OCI-LY3 (cell line): ENCODE measurements around the gene TAMM41.
"Not testable (repeated sequence)": the region's sequence is repeated elsewhere in the genome, so short reads cannot be mapped to it uniquely, and the experiment has no call there.

Experiments used
- H2AFZ ChIP-seq: fragments of 200-600, 300-600 bp; shearing (Covaris generic); 2 replicates; pipeline ENCODE4 v1.6.0; 2014; ENCODE audit warnings: antibody characterized with exemption, low read depth, low read length
- H3K27ac ChIP-seq: fragments of 200-600, 300-600 bp; sonication (generic); 2 replicates; pipeline ENCODE4 v1.5.1; 2014; ENCODE audit warnings: mild to moderate bottlenecking, low read length, moderate library complexity, mixed read lengths
- H3K27me3 ChIP-seq: fragments of 200-600, 300-600 bp; sonication (generic); 2 replicates; pipeline ENCODE4 v1.6.1; 2014; ENCODE audit warnings: low read depth, low read length, mixed read lengths
- H3K36me3 ChIP-seq: fragments of 200-600, 300-600 bp; sonication (generic); replicated peaks from 2 replicates; pipeline ENCODE3; 2014; ENCODE audit warnings: low read depth, low read length, mixed read lengths
- H3K4me1 ChIP-seq: fragments of 300-600, 200-600 bp; sonication (generic); 2 replicates; pipeline ENCODE4 v1.6.1; 2014; ENCODE audit warnings: low read length, mixed read lengths
- H3K4me2 ChIP-seq: fragments of 200-600, 300-600 bp; sonication (generic); 2 replicates; pipeline ENCODE4 v1.6.1; 2014; ENCODE audit warnings: low read length, mixed read lengths
- H3K4me3 ChIP-seq: fragments of 300-600, 200-600 bp; sonication (generic); 2 replicates; pipeline ENCODE4 v1.5.1; 2014; ENCODE audit warnings: antibody characterized with exemption, mild to moderate bottlenecking, low read length, moderate library complexity
- H3K79me2 ChIP-seq: fragments of 300-600, 200-600 bp; shearing (Covaris generic); 2 replicates; pipeline ENCODE4 v1.6.1; 2014; ENCODE audit warnings: mild to moderate bottlenecking, low read length, mixed read lengths
- H3K9ac ChIP-seq: fragments of 300-600, 200-600 bp; shearing (Covaris generic); 2 replicates; pipeline ENCODE4 v1.6.0; 2014; ENCODE audit warnings: mild to moderate bottlenecking, low read length, moderate library complexity
- H3K9me3 ChIP-seq: fragments of 200-600, 300-600 bp; shearing (Covaris generic); 2 replicates; pipeline ENCODE4 v1.6.1; 2014; ENCODE audit warnings: low read length, mixed read lengths; ENCODE audit not compliant: insufficient read depth
- H4K20me1 ChIP-seq: fragments of 200-600, 300-600 bp; sonication (generic); 2 replicates; pipeline ENCODE4 v1.6.1; 2016; ENCODE audit warnings: low read length, mixed read lengths; ENCODE audit not compliant: insufficient read depth
- EZH2phosphoT487 ChIP-seq: fragments of 200-600 bp; shearing (Covaris generic); IDR thresholded peaks from 2 replicates; pipeline ENCODE4 v1.6.1; 2018; ENCODE audit warnings: antibody characterized with exemption, mixed run types, low read depth
- TF ChIP-seq, protein P1 (sequence below): fragments of 200-600, 300-600 bp; sonication (generic); IDR thresholded peaks from 2 replicates; pipeline ENCODE4 v1.5.1; 2014; ENCODE audit warnings: antibody characterized with exemption, low read length, low read depth

The TAMM41 gene, protein sequence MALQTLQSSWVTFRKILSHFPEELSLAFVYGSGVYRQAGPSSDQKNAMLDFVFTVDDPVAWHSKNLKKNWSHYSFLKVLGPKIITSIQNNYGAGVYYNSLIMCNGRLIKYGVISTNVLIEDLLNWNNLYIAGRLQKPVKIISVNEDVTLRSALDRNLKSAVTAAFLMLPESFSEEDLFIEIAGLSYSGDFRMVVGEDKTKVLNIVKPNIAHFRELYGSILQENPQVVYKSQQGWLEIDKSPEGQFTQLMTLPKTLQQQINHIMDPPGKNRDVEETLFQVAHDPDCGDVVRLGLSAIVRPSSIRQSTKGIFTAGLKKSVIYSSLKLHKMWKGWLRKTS

DNA sequence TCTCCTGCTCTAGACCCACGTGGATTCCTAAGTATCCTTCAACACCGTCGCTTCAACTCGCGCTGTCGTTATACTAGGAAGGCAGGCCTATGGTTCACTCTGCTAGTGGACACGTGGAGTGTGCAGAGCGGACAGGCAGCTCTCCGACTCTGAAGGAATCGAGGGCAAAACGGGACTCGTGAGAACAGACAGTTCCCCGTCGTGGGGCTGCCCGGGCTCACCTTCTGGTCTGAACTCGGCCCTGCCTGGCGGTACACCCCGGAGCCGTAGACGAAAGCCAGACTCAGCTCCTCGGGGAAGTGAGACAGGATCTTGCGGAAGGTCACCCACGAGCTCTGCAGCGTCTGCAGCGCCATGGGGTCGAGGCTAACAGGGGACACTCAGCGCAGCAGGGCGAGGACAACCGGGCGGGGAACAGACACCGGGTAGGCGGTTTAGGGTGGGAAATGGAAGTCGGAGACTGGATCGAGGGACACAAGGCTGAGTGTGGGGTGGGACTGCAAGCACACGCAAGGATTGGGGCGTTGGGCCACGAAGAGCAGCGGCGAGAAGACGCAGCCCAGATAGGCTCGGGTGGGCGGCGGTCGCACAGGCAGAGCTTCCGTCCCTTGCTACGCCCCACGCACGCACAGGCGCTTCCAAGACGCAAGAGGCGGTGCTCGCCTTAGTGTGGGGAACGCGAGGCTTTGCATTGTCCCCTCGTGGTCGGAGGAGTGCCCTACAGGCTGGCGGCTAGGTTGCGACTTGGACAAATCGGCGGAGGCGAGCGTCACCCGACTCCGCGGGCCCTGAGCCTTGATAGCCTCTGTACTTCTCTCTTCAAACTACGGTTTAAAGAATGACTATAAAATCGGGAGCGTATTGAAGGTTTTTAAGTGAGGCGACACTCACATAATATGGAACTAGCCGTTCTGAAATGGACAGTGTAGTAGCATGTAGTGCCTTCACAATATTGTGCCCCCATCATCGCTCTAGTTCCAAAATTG lies at the start of gene TAMM41:
TSS of gene TAMM41 (minus strand) at position 605 of the 986 bp plus-strand sequence. CDS start at position 356, 249 bp downstream.
- H3K9ac ChIP-seq, result peak within 1 kb of the TSS; percentile 78
- peaks cover 23% of the 10 kb centered on the region for H3K79me2 ChIP-seq
- TF ChIP-seq EZH2phosphoT487, result no peak
- TF ChIP-seq, protein P1, sequence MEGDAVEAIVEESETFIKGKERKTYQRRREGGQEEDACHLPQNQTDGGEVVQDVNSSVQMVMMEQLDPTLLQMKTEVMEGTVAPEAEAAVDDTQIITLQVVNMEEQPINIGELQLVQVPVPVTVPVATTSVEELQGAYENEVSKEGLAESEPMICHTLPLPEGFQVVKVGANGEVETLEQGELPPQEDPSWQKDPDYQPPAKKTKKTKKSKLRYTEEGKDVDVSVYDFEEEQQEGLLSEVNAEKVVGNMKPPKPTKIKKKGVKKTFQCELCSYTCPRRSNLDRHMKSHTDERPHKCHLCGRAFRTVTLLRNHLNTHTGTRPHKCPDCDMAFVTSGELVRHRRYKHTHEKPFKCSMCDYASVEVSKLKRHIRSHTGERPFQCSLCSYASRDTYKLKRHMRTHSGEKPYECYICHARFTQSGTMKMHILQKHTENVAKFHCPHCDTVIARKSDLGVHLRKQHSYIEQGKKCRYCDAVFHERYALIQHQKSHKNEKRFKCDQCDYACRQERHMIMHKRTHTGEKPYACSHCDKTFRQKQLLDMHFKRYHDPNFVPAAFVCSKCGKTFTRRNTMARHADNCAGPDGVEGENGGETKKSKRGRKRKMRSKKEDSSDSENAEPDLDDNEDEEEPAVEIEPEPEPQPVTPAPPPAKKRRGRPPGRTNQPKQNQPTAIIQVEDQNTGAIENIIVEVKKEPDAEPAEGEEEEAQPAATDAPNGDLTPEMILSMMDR, result peak; percentile 65
- no peaks in the 10 kb centered on the region for H4K20me1 ChIP-seq
- H3K9me3 ChIP-seq, result no peaks in the 10 kb centered on the region
- H3K27me3 ChIP-seq, result 0 out of 2 replicates have a peak, but pooled peaks cover 2% of the 10 kb centered on the region
- H2AFZ ChIP-seq, result peak within 1 kb of the TSS; percentile 95
- peak within 1 kb of the TSS; percentile 95 for H3K4me3 ChIP-seq
- H3K27ac ChIP-seq, result no peak within 1 kb of the TSS
- H3K36me3 ChIP-seq, result peaks cover 14% of the 10 kb centered on the region
- H3K4me2 ChIP-seq, result peak within 1 kb of the TSS; percentile 79
- peaks cover 16% of the 10 kb centered on the region for H3K4me1 ChIP-seq

GRCh38 chr3:11878837-11879236 lies 32.2 kb upstream of the TAMM41 start:
- Histone ChIP-seq H3K36me3 (no peaks in the 10 kb centered on the region), H3K4me1 (no peaks in the 10 kb centered on the region), H3K79me2 (no peaks in the 10 kb centered on the region), H4K20me1 (no peaks in the 10 kb centered on the region), H3K4me2 (no peak overlapping the region), H3K27me3 (no peaks in the 10 kb centered on the region), H3K4me3 (no peak overlapping the region), H3K9ac (no peak overlapping the region), H2AFZ (no peak overlapping the region), H3K27ac (no peak overlapping the region), H3K9me3 (no peaks in the 10 kb centered on the region)
- no peak for TF ChIP-seq EZH2phosphoT487
- TF ChIP-seq, protein P1, result 0 out of 2 replicates have a peak, but pooled peaks have one; percentile 7

DNA sequence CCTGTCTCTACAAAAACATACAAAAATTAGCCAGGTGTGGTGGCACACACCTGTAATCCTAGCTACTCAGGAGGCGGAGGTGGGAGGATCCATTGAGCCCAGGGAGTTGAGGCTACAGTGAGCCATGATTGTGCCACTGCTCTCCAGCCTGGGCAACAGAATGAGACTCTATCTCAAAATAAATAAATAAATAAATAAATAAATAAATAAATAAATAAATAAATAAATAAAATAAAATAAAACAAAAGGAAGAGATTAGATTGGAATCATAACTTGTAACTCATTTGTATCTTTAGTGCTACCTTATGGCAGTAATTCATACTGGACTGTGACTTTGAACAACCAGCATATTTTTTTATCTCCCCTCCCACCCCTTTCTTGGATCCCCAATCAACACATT lies 28.0 kb upstream of the TAMM41 start:
- H3K79me2 ChIP-seq, H3K27ac ChIP-seq, H3K4me3 ChIP-seq, H3K9me3 ChIP-seq, H3K9ac ChIP-seq, H3K4me2 ChIP-seq, H3K4me1 ChIP-seq, H4K20me1 ChIP-seq, H2AFZ ChIP-seq, H3K36me3 ChIP-seq: not testable (repeated sequence)
- H3K27me3 ChIP-seq, result peaks cover 11% of the 10 kb centered on the region

DNA sequence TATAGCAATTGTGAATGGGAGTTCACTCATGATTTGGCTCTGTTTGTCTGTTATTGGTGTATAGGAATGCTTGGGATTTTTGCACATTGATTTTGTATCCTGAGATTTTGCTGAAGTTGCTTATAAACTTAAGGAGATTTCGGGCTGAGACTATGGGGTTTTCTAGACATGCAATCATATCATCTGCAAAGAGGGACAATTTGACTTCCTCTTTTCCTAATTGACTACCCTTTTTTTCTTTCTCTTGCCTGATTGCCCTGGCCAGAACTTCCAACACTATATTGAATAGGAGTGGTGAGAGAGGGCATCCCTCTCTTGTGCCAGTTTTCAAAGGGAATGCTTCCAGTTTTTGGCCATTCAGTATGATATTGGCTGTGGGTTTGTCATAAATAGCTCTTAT lies 17.1 kb upstream of the TAMM41 start:
- H3K79me2 ChIP-seq, H3K4me3 ChIP-seq, H3K27me3 ChIP-seq, H3K4me2 ChIP-seq, H2AFZ ChIP-seq, H3K9ac ChIP-seq, H3K36me3 ChIP-seq, H3K4me1 ChIP-seq, H3K9me3 ChIP-seq, H3K27ac ChIP-seq, H4K20me1 ChIP-seq: not testable (repeated sequence)

DNA sequence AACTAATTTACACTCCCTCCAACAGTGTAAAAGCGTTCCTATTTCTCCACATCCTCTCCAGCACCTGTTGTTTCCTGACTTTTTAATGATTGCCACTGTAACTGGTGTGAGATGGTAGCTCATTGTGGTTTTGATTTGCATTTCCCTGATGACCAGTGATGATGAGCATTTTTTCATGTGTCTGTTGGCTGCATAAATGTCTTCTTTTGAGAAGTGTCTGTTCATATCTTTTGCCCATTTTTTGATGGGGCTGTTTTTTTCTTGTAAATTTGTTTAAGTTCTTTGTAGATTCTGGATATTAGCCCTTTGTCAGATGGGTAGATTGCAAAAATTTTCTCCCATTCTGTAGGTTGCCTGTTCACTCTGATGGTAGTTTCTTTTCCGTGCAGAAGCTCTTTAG lies 15.9 kb upstream of the TAMM41 start:
- H3K4me3 ChIP-seq, H3K4me2 ChIP-seq, H3K36me3 ChIP-seq, H2AFZ ChIP-seq, H3K27me3 ChIP-seq, H3K9me3 ChIP-seq, H3K27ac ChIP-seq, H4K20me1 ChIP-seq, H3K9ac ChIP-seq, H3K79me2 ChIP-seq, H3K4me1 ChIP-seq: not testable (repeated sequence)

DNA sequence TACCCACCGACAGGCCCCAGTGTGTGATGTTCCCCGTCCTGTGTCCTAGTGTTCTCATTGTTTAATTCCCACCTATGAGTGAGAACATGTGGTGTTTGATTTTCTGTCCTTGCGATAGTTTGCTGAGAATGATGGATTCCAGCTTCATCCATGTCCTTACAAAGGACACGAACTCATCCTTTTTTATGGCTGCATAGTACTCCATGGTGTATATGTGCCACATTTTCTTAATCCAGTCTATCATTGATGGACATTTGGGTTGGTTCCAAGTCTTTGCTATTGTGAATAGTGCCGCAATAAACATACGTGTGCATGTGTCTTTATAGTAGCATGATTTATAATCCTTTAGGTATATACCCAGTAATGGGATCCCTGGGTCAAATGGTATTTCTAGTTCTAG lies 15.5 kb upstream of the TAMM41 start:
- H2AFZ ChIP-seq, H3K9me3 ChIP-seq, H4K20me1 ChIP-seq, H3K36me3 ChIP-seq, H3K4me1 ChIP-seq, H3K4me2 ChIP-seq, H3K27ac ChIP-seq, H3K9ac ChIP-seq, H3K27me3 ChIP-seq, H3K4me3 ChIP-seq, H3K79me2 ChIP-seq: not testable (repeated sequence)

DNA sequence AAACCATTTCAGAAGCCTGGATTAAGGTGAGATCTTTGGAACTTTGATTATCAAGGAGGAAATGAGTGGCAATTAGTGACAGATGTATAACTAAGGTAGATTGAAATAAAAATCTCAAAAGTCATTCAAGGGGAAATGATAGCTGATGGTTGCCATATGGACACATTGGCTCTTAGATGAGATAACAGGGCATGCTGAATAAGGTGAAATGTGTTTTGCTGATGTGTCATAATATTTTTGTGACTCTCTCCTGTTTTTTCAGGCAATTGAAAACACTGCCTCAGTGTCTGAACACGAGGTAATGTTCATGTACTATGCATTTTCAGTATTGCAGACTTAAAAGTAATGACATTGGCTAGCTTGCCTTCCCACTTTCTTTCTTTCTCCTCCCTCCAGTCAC lies 13.5 kb upstream of the TAMM41 start:
- H3K4me3 ChIP-seq, H3K36me3 ChIP-seq, H3K4me1 ChIP-seq, H4K20me1 ChIP-seq, H2AFZ ChIP-seq, H3K9ac ChIP-seq, H3K27me3 ChIP-seq, H3K27ac ChIP-seq, H3K4me2 ChIP-seq, H3K79me2 ChIP-seq, H3K9me3 ChIP-seq: not testable (repeated sequence)
